SK-N-SH (cell line): ENCODE results near the gene TMEM209.

ENCODE experiments used
- EZH2phosphoT487 ChIP-seq: fragments of 200-600 bp; sonication (generic); IDR thresholded peaks from 2 replicates; pipeline ENCODE4 v1.6.1; 2017; ENCODE audit warnings: low read depth, mixed run types, mild to moderate bottlenecking, antibody characterized with exemption, moderate library complexity, borderline replicate concordance
- MEF2A ChIP-seq: IDR thresholded peaks from 2 replicates; pipeline ENCODE4 v1.4.0; 2012; ENCODE audit warnings: low read depth, borderline replicate concordance
- PBX3 ChIP-seq: IDR thresholded peaks from 2 replicates; pipeline ENCODE4; 2012
- POLR2AphosphoS5 ChIP-seq: IDR thresholded peaks from 2 replicates; pipeline ENCODE4 v1.6.1; 2012; ENCODE audit warnings: low read depth, low read length
- SMC3 ChIP-seq: IDR thresholded peaks from 2 replicates; pipeline ENCODE4 v1.6.1; 2012; ENCODE audit warnings: low read depth, low read length, improper control_type of control experiment
- TF ChIP-seq, protein P1 (sequence below): fragments of 200-600 bp; sonication (generic); IDR thresholded peaks from 2 replicates; pipeline ENCODE4 v1.6.1; 2017; ENCODE audit warnings: antibody characterized with exemption, mild to moderate bottlenecking, moderate library complexity

DNA sequence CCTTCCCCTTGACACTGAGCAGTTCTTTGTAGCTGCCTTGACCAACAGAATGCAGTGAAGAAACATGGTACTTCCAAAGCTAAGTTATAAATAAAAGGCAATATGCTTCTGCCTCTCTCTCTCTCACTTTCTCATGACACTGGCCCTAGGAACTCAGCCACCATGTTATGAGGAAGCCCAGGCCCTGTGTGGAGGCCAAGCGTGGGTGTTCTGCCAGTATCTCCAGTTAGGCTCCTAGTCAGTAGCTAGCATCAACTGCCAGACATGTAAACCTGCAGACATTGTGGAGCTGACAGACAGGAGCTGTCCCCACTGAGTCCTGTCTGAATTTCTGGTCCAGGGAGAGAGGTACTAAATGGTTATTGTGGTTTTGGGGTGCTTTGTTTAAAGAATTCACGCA lies 45.2 kb downstream of the TMEM209 start:
- TF ChIP-seq EZH2phosphoT487 (no peak), POLR2AphosphoS5 (no peak), SMC3 (no peak), PBX3 (no peak), MEF2A (no peak)
- TF ChIP-seq, protein P1, sequence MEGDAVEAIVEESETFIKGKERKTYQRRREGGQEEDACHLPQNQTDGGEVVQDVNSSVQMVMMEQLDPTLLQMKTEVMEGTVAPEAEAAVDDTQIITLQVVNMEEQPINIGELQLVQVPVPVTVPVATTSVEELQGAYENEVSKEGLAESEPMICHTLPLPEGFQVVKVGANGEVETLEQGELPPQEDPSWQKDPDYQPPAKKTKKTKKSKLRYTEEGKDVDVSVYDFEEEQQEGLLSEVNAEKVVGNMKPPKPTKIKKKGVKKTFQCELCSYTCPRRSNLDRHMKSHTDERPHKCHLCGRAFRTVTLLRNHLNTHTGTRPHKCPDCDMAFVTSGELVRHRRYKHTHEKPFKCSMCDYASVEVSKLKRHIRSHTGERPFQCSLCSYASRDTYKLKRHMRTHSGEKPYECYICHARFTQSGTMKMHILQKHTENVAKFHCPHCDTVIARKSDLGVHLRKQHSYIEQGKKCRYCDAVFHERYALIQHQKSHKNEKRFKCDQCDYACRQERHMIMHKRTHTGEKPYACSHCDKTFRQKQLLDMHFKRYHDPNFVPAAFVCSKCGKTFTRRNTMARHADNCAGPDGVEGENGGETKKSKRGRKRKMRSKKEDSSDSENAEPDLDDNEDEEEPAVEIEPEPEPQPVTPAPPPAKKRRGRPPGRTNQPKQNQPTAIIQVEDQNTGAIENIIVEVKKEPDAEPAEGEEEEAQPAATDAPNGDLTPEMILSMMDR = no peak
